Nucleus accumbens (tissue), 56 donors: ENCODE results near the gene COX7A1.
A peak's percentile ranks its signal among the peaks of the same experiment; 100 is the strongest.
"Not testable (repeated sequence)": the region's sequence is repeated elsewhere in the genome, so short reads cannot be mapped to it uniquely, and the experiment has no call there.

ENCODE experiments used
- DNase-seq, 56 donors: peaks; one replicate each; lab custom pipeline; 2025; lab: John Stamatoyannopoulos, UW

The COX7A1 gene

GRCh38 chr19:36152352-36153091 lies at the start of gene COX7A1:
Gene COX7A1 (minus strand): TSS chr19:36152447. CDS start chr19:36152407, 40 bp downstream.
- DNase-seq, result peak in 10 of 56 donors; percentile 1 to 52 (median 16)

GRCh38 chr19:36201684-36202083 lies 49.4 kb upstream of the COX7A1 start:
- no peak for DNase-seq

- DNase-seq, result peak in 28 of 56 donors; percentile 4 to 59 (median 27)
Measured at GRCh38 chr19:36198119-36198518, 45.9 kb upstream of the COX7A1 start.

- no peak for DNase-seq
Measured at GRCh38 chr19:36196249-36196648, 44.0 kb upstream of the COX7A1 start.

- not testable (repeated sequence) for DNase-seq
Measured at GRCh38 chr19:36186722-36187121, 34.5 kb upstream of the COX7A1 start.

- DNase-seq, result no peak
Measured at GRCh38 chr19:36183245-36183628, 31.0 kb upstream of the COX7A1 start.

- DNase-seq, result no peak
Measured at GRCh38 chr19:36182612-36183244, 30.5 kb upstream of the COX7A1 start.

GRCh38 chr19:36179077-36179476 lies 26.8 kb upstream of the COX7A1 start:
- DNase-seq, result not testable (repeated sequence)

GRCh38 chr19:36173846-36174245 lies 21.6 kb upstream of the COX7A1 start:
- not testable (repeated sequence) for DNase-seq

- DNase-seq, result no peak
Measured at GRCh38 chr19:36172852-36173251, 20.6 kb upstream of the COX7A1 start.

GRCh38 chr19:36169084-36169760 lies 17.0 kb upstream of the COX7A1 start:
- DNase-seq, result no peak

GRCh38 chr19:36163813-36164212 lies 11.6 kb upstream of the COX7A1 start:
- no peak for DNase-seq

GRCh38 chr19:36160821-36161596 lies 8.8 kb upstream of the COX7A1 start:
- no peak for DNase-seq

- no peak for DNase-seq
Measured at GRCh38 chr19:36153126-36153525, 879 bp upstream of the COX7A1 start.

GRCh38 chr19:36152019-36152351 lies 262 bp downstream of the COX7A1 start:
- DNase-seq, result no peak

GRCh38 chr19:36151144-36152018 lies 866 bp downstream of the COX7A1 start:
- peak in 2 of 56 donors; percentile 10 to 29 for DNase-seq

GRCh38 chr19:36150586-36150985 lies 1.7 kb downstream of the COX7A1 start:
- DNase-seq, result no peak

- DNase-seq, result no peak
Measured at GRCh38 chr19:36149673-36150406, 2.4 kb downstream of the COX7A1 start.

- DNase-seq, result no peak
Measured at GRCh38 chr19:36144624-36145023, 7.6 kb downstream of the COX7A1 start.
